GM18505 (cell line): ENCODE results near the gene ACAT2.
"Not testable (repeated sequence)": the region's sequence is repeated elsewhere in the genome, so short reads cannot be mapped to it uniquely, and the experiment has no call there.

Source experiments
- ATAC-seq: cut with Tn5 transposase; IDR thresholded peaks from one replicate; pipeline ENCODE4 v1.9.1; 2021; ENCODE audit not compliant: unreplicated experiment
- POLR2A ChIP-seq: IDR thresholded peaks from 4 replicates; pipeline ENCODE4 v1.6.1; 2011; ENCODE audit warnings: borderline replicate concordance; ENCODE audit not compliant: insufficient read depth, insufficient read length; ENCODE audit errors: extremely low read depth

ACAT2 gene

DNA sequence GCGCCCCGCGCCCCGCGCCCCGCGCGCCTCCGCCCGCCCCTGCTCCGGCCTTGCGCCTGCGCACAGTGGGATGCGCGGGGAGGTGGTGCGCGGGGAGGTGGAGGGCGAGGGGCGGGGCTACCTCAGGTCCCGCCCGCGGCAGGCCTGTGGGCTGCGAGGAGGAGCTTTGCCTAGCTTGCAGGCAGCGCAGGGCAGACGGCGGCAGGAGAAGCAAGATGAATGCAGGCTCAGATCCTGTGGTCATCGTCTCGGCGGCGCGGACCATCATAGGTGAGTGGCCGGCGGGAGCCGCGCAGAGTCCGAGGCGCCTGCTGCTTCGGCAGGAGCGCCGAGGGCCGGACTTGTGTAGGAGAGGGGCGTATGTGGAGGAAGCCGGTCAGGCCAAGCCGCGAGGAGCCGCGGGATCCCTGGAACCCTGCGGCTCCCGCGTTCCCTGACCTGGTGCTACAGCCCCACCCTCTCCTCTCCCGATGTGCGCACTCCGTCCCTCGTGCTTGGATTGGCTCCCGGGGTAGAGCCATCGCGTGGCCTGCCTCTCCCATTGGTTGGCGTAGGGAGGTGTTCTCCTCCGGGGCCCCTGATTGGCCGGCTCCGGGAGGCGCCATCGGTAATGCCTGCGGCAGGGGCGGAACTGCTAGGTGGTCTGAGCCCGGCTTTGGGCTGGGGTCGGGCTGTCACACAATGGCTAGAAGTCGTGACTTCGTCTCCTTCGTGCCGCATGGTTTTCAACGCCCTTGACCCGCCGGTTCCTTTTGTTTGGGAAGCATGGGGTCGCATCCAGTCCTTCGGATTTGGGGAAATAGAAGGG is at the start of gene ACAT2:
Gene ACAT2, plus strand, starts transcription at position 173 of the 808 bp plus-strand sequence. Its CDS starts 43 bp downstream, at position 216.
- ATAC-seq = peak; percentile 94
- peak; percentile 80 for TF ChIP-seq POLR2A

DNA sequence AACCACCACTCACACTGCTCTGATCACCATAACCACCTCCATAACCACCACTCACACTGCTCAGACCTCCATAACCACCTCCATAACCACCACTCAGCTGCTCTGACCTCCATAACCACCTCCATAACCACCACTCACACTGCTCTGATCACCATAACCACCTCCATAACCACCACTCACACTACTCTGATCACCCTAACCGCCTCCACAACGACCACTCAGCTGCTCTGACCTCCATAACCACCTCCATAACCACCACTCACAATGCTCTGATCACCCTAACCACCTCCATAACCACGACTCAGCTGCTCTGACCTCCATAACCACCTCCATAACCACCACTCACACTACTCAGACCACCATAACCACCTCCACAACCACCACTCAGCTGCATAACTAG is 49.5 kb upstream of the ACAT2 start:
- not testable (repeated sequence) for ATAC-seq

DNA sequence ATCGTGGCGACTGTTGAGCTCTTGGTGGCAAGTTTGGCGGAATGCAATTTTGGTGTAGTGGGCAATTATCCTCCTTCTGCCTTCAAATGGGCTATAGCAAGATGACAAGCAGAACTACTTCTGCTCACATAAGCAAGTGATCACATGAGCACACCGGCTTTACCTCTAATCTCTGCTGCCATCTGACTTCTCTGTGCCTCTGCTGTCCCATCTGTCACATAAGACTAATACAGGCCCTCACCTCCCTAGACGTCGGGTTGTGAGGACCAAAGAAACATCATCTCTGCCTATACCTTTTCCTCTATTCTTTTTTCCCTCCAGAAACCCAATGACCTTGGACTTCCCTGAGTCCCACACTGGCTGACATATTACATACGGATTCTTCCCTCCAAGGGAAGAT is 47.9 kb upstream of the ACAT2 start:
- ATAC-seq = no peak
- no peak for TF ChIP-seq POLR2A

DNA sequence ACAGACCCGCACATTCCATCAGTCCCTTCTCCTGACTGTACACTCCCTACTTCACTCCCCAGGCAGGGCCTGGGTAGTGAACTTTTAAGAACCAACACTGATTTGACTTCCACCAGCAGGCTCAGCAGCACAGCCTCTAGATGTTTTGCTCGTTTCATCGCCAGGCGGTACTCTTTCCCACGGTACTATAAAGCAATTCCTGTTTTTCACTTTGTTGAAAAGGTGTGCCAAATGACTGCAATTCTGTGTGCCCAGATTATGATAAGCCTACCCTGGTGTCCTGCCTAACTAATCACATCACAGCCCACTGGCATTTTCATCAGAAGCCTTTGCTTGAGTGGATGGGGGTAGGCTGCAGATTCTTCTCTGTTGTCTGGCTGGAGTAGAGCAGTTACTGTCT is 47.4 kb upstream of the ACAT2 start:
- no peak for TF ChIP-seq POLR2A
- ATAC-seq = no peak

DNA sequence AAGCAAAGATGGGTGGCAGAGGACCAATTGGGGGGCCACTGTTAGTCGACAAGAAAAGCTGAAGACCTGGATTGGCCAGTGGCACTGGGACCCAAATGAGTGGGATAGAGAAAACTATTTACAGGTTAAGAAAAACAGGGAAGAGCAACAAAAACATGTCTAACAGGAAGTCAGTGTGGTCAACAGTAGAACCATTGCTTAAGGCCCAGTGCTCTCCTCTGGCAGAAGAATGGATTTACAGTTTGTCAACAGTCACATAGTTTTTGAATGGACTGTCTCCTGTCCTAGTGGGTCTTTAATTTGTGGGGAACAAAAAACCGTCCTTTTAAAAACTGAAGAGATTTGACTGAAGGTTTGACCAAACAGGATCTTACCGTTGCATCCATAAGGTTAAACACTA is 46.7 kb upstream of the ACAT2 start:
- no peak for TF ChIP-seq POLR2A
- no peak for ATAC-seq

DNA sequence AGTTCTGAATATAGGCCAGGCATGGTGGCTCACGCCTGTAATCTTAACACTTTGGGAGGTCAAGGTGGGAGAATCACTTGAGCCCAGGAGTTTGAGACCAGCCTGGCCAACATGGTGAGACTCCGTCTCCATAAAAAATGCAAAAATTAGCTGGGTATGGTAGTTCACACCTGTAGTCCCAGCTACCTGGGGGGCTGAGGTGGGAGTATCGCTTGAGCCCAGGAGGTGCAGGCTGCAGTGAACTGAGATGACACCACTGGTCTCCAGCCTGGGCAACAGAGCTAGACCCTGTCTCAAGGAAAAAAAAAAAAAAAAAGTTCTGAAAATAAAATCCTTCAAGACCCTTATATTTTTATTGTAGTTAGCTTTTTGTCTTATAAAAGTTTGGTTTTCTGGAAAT is 46.2 kb upstream of the ACAT2 start:
- no peak for ATAC-seq
- TF ChIP-seq POLR2A = no peak

DNA sequence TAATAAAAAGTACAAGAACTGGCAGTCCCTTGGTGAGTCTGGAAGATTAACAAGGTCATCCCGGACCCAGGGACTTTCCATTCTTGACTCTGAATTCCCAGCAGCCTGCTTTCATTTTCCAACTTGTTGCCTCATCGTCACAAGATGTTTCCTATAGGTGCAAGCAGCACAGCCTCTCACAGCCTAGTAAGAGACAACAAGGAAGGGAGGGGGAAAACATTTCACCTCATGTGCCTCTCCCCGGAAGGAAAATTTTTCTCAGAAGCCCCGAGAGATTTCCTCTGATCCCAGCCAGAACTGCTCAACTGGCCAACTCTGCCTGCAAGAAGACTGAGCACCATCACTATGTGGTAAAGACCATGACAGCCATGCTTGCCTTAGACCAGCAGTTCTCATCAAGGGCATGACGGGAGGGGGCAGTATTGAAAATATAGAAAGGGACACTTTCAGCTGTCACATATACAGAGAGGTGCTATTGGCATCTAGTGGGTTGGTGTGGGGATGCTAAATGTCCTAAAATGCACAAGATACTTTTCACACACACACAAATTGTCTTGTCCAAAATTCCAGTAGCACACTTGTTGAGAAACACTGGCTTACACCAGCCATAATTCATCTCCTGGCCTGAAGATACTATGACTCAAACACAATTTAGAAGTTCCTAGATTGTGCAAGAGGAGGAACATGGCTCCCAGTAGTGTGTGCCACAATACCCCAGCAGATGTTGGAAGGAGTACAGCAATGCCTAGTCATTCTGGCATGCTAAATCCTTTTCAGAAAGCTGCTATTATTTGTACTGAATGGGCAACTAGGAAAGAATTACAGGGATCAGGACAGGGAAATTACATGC is 45.4 kb upstream of the ACAT2 start:
- no peak for TF ChIP-seq POLR2A
- no peak for ATAC-seq

DNA sequence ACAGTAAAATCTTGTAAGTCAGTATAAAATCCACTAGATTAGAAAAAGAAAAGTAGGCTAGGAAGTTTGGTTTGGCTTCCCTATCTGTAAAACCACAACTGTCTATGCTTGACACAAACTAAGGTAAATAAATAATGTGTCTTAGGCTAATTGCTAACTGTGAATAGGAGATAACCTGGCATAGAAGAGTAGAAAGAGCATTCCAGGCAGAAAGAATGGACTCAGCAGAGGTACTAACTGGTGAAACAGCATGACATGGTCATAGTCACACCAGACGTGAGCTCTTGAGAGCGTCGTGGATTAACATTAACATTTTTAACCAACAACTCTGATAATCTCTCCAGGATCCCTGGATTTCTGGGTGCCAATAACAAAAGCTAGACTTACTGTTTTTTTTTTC is 43.2 kb upstream of the ACAT2 start:
- no peak for ATAC-seq
- no peak for TF ChIP-seq POLR2A

DNA sequence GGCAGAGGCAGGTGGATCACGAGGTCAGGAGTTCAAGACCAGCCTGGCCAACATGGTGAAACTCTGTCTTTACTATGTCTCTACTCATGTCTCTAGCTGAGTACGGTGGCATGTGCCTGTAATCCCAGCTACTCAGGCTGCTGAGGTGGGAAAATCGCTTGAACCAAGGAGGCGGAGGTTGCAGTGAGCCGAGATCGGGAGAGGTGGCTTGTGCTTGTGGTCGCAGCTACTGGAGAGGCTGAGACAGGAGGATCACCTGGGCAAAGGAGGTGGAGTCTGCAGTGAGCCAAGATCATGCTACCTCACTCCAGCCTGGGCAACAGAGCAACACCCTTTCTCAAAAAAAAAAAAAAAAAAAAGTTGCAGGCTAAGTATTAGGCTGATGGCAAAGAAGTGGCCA is 42.6 kb upstream of the ACAT2 start:
- ATAC-seq = no peak
- TF ChIP-seq POLR2A = no peak

DNA sequence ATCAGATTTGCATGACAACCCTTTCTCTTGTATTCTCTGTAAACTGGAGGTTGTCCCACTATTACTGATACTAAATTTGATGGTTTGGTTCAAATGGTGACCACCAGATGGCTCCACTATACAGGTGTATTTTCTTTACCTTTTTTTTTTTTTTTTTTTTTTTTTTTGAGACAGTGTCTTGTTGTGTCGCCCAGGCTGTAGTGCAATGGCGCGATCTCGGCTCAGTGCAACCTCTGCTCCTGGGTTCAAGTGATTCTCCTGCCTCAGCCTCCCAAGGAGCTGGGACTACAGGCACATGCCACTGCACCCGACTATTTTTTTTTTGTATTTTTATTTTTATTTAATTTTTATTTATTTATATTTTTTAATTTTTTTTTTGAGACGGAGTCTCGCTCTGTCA is 41.1 kb upstream of the ACAT2 start:
- no peak for ATAC-seq
- TF ChIP-seq POLR2A = no peak

DNA sequence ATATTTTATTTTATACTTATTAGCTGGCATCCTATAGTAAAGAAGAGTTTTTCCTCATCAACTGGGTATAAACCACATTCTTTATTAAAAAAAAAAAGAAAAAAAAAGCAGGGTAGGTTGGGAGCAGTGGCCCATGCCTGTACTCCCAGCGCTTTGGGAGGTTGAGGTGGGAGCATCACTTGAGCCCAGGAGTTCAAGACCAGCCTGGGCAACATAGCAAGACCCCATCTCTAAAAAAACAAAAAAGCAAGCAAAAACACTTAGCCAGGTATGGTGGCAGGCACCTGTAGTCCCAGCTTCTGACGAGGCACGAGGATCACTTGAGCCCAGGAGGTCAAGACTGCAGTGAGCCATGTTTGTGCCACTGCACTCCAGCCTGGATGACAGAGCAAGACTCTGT is 39.9 kb upstream of the ACAT2 start:
- ATAC-seq = not testable (repeated sequence)

DNA sequence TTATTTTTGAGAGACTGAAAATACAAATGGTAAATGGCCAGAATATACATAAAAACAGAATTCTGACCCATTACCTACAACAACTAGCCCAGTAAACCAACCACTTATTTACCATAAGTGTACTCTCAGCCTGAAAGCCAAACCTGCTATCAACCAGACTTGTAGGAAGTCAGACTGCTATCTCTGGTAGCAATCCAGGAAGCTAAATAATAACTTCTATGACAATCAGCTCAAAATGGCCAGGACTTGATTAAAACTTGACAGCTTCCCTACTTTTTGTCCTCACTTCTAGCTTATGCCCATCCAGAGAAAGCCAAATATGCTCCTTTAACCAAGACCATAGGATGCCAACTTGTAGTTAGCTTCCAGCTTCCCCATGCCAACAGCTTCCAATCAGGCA is 39.2 kb upstream of the ACAT2 start:
- TF ChIP-seq POLR2A = no peak
- ATAC-seq = no peak

DNA sequence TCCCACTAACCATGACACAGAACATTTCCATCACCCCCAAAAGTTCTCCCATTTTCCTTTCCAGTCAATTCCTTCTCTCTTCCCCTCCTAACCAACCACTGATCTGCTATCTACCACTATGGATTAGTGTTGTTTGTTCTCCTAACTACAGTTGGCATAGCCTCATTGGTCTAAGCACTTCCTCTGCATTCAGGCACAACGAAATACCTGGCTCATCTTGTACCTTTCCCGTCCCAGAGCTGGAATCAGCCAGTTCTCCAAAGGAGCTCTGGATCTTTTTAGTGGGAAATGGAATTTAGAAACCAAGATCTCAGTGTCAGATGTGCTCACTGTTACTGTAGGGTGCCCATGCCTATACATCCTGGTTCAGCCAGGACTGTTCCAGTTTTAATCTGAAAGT is 38.6 kb upstream of the ACAT2 start:
- TF ChIP-seq POLR2A = no peak
- no peak for ATAC-seq

DNA sequence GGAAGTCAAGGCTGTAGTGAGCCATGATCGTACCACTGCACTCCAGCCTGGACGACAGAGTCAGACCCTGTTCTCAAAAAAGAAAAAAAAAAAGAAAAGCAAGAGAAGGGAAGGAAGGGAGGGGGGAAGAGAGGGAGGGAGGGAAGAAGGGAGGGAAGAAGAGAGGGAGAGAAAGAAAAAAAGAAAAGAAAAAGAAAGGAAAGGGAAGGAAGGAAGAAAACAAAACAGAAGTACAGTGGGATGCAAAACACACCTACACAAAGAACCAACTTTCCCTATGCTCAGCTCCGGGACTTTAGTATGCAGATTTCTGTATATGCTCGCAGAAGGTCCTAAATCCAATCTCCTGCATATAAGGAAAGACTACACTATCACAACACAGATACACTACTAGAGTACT is 37.1 kb upstream of the ACAT2 start:
- ATAC-seq = no peak
- no peak for TF ChIP-seq POLR2A

DNA sequence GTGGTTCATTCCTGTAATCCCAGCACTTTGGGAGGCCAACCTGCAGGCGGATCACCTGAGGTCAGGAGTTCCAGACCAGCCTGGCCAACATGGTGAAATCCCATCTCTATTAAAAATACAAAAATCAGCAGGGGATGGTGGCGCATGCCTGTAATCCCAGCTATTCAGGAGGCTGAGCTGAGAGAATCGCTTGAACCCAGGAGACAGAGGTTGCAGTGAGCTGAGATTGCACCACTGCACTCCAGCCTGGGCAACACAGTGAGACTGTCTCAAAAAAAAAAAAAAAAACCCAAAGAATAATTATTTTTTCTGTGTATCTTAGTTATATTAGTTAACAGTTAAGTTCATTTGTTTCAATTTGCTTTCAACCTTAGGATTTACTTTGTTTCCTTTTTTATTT is 36.6 kb upstream of the ACAT2 start:
- ATAC-seq = not testable (repeated sequence)
